ENCODE results near the gene EXOSC6.
"Not testable (repeated sequence)": the region's sequence is repeated elsewhere in the genome, so short reads cannot be mapped to it uniquely, and the experiment has no call there.

The EXOSC6 gene

DNA sequence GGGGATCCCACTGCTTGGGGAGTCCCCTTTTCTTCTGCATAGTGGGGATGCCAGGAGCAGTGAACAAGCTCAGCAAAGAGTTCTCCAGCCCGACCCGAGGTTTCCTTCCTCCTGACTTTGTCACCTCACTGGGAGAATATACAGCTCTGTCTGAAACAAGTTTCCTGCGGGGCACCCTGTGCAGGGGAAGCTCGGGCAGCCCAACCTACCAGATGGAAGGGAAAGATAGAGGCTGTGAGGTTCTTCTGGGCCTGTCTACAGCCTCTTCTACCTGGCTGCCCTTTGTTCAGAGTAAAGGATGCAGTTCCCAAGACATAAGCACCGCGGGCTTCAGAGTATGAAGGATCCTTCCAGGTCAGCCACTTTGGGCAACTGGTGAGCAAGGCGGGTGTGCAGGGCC, 54.1 kb downstream of the EXOSC6 start:
- H3K36me3 Mint-ChIP-seq; H3K4me3 Mint-ChIP-seq; DNase-seq (ENCODE audit: low spot score in 2 of 2); ATAC-seq; H3K9me3 Mint-ChIP-seq; H3K4me1 Mint-ChIP-seq; H3K27ac Mint-ChIP-seq: not testable (repeated sequence)

All from stimulated activated effector memory CD8-positive, alpha-beta T cell treated with anti-CD3 and anti-CD28 coated beads, Interleukin-12 subunit alpha, Interleukin-12 subunit beta, amount 100 ng/mL, for 72 hours (primary cell).